HUES6 (cell line): ENCODE measurements around the gene TMEM273.

Source experiments
- H3K27ac ChIP-seq: 2 replicates; pipeline ENCODE4 v1.7.0; 2013; ENCODE audit warnings: low read depth, mild to moderate bottlenecking, low read length, inconsistent platforms
- H3K27me3 ChIP-seq: 2 replicates; pipeline ENCODE4 v1.6.1; 2013; ENCODE audit warnings: low read length; ENCODE audit not compliant: control insufficient read depth, insufficient read depth
- H3K36me3 ChIP-seq: 2 replicates; pipeline ENCODE4 v1.6.1; 2013; ENCODE audit warnings: low read length; ENCODE audit not compliant: control insufficient read depth, insufficient read depth
- H3K4me1 ChIP-seq: 2 replicates; pipeline ENCODE4 v1.6.1; 2013; ENCODE audit warnings: low read length; ENCODE audit not compliant: control insufficient read depth, insufficient read depth
- H3K4me3 ChIP-seq: 2 replicates; pipeline ENCODE4 v1.5.1; 2013; ENCODE audit warnings: low read depth, low read length
- H3K9ac ChIP-seq: one replicate; pipeline ENCODE4 v1.6.1; 2013; ENCODE audit warnings: mild to moderate bottlenecking, low read length
- H3K9me3 ChIP-seq: 2 replicates; pipeline ENCODE4 v1.6.1; 2013; ENCODE audit warnings: low read depth, low read length; ENCODE audit not compliant: control insufficient read depth, insufficient read depth

Gene TMEM273

GRCh38 chr10:49139846-49140195 lies 48.4 kb downstream of the TMEM273 start:
- H3K4me1 ChIP-seq: peaks cover 20% of the 10 kb centered on the region; the same call in 1 of the 2 replicates
- H3K36me3 ChIP-seq: no peaks in the 10 kb centered on the region
- H3K9me3 ChIP-seq: peaks cover 5% of the 10 kb centered on the region; the same call in 1 of the 2 replicates
- H3K27ac ChIP-seq: no peak overlapping the region
- no peaks in the 10 kb centered on the region for H3K27me3 ChIP-seq
- H3K4me3 ChIP-seq: no peak overlapping the region
- no peak overlapping the region for H3K9ac ChIP-seq

DNA sequence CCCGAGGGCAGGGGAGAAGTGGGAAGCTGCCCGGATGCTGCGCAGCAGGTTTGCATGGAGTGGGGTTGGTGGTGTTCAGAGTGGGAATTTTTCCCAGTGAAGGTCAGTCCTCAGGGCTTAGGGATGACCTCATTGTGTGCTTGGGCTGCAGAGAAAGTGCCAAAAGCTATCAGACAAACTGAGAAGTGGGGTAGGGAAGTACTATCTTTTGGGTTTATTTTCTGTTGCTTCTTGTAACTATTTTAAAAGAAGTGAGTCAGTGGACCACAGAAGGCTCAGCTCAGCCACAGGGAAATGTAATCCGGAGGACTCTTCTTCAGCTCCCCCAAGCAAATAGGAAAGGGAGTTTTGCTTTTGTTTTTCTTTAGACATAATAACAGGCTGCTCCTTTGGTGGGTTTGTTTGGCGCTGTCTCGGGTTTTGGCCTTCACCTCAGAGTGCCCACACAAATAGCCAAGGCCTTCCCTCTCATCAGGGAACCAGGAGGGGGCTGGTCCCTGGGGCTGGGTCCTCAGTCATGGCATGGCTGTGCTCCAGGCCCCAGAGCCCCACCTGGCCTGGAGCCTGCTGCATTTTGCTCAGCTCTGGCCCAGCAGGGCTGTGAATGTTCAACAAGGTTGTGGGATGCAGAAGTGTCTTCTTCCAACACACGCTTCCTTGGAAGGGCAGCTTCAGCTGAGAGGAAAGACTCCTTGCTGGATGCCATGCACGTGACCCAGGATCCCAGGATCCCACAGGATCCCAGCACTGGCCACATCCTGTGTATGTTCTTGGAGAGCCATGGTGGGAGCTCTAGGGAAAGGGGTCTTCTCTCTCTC lies 49.0 kb downstream of the TMEM273 start:
- H3K4me3 ChIP-seq: no peak overlapping the region
- H3K9ac ChIP-seq: no peak overlapping the region
- no peak overlapping the region for H3K27ac ChIP-seq
- H3K27me3 ChIP-seq: no peaks in the 10 kb centered on the region
- peaks cover 5% of the 10 kb centered on the region; the same call in 1 of the 2 replicates for H3K9me3 ChIP-seq
- H3K4me1 ChIP-seq: peaks cover 19% of the 10 kb centered on the region; the same call in 1 of the 2 replicates
- no peaks in the 10 kb centered on the region for H3K36me3 ChIP-seq

DNA sequence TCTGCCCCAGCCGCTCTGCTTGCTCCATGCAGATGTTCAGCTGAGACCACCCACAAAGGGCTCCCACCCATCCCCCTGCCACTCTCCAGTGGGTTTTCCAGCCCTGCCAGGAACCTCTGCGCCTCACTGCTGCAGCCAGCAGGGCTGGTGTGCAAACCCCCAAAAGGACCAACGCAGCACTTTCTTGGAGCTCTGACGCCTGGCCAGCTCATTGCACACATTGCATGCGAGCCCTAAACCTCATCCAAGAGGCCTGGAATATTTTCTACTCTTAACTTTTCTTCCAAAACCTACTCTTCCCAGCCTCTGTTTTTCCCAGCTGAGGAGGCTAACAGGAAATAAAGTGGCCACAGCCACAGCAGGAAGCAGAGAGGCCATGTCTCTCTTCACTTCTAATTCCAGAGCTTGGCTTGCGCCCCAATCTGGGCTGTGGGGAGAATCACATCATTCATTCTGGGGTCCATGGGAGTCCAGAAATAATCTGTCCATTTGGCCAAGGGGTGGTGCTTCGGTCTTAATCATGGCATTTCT lies 49.8 kb downstream of the TMEM273 start:
- Histone ChIP-seq H3K4me1 (peaks cover 11% of the 10 kb centered on the region; the same call in 1 of the 2 replicates), H3K27me3 (no peaks in the 10 kb centered on the region), H3K9me3 (peaks cover 5% of the 10 kb centered on the region; the same call in 1 of the 2 replicates), H3K9ac (no peak overlapping the region), H3K27ac (no peak overlapping the region), H3K4me3 (no peak overlapping the region), H3K36me3 (no peaks in the 10 kb centered on the region)

GRCh38 chr10:49136525-49136924 lies 51.7 kb downstream of the TMEM273 start:
- Histone ChIP-seq H3K9me3 (peaks cover 5% of the 10 kb centered on the region; the same call in 1 of the 2 replicates), H3K4me3 (no peak overlapping the region), H3K36me3 (no peaks in the 10 kb centered on the region), H3K4me1 (no peaks in the 10 kb centered on the region; the same call in 1 of the 2 replicates), H3K27ac (no peak overlapping the region), H3K27me3 (no peaks in the 10 kb centered on the region), H3K9ac (no peak overlapping the region)

DNA sequence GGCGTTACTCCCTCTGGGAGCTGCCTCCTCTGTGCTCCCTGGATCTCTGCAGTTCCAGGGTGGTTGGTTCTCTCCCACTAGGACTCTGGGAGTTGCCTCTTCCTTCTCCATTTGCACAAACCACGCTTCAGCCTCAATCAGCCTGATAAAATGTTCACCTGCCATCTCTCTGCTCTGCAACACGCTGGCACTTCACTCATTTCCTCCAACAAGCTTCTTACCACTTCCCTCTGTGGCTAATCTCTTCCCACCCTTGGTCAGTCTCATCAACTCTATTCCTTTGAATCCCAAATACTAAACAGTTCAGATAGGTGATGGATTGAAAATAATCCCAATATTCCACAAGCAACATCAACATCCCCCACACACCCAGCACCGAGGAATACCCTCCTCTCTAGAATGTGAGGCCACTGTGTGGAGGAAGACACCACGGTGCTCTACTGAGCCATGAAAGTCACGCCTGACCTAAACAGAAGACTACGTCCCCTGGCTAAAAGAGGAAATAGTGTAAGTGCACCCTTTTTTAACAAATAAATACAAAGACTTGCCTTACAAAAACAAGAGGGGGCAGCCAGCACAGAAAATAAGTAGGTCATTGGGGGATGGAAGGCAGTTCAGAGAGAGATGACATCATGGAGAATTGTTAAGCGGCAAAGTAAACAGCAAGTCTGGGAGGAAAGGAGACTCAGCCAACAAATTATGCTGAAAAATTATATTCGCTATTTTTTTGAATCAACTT lies 52.4 kb downstream of the TMEM273 start:
- Histone ChIP-seq H3K9ac (no peak overlapping the region), H3K27me3 (no peaks in the 10 kb centered on the region), H3K36me3 (no peaks in the 10 kb centered on the region), H3K4me3 (no peak overlapping the region), H3K27ac (no peak overlapping the region), H3K9me3 (peaks cover 5% of the 10 kb centered on the region; the same call in 1 of the 2 replicates), H3K4me1 (no peaks in the 10 kb centered on the region; the same call in 1 of the 2 replicates)

- Histone ChIP-seq H3K9ac (no peak overlapping the region), H3K4me3 (no peak overlapping the region), H3K27ac (no peak overlapping the region), H3K9me3 (peaks cover 5% of the 10 kb centered on the region; the same call in 1 of the 2 replicates), H3K4me1 (no peaks in the 10 kb centered on the region; the same call in 1 of the 2 replicates), H3K36me3 (no peaks in the 10 kb centered on the region), H3K27me3 (no peaks in the 10 kb centered on the region)
Observed at GRCh38 chr10:49134327-49134726, 53.9 kb downstream of the TMEM273 start.

DNA sequence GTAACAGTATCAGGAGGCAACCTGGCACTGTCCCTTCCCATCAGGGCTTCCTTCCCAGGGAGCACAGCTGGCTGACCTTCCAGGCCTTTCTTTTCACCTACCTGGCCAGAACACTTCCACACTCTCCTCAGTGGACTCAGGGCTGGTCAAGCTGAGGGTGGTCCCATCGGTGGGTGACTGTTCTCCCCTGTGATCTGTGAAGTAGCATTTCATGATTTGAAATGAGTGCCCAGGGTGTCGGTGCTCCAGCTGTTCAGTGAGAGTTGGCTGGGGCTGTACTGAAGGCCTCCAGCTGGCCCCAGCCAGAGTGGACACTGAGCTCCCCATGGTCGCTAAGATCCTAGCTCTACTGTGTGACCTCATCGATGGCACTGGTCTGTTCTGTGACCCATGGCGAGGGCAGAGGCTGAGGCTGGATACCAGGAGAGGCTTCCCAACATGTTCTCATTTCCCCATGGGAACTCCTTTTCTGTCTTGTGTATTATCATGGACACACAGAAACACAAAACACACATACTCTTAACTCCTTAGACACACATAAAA lies 54.4 kb downstream of the TMEM273 start, which contains the start of gene FAM170B:
FAM170B (minus strand) TSS at position 316 of the 543 bp plus-strand sequence; CDS start at position 213, 103 bp downstream.
- Histone ChIP-seq H3K9ac (no peak within 1 kb of the TSS), H3K4me1 (no peaks in the 10 kb centered on the region; the same call in 1 of the 2 replicates), H3K9me3 (peaks cover 5% of the 10 kb centered on the region; the same call in 1 of the 2 replicates), H3K36me3 (no peaks in the 10 kb centered on the region), H3K27ac (no peak within 1 kb of the TSS), H3K4me3 (no peak within 1 kb of the TSS), H3K27me3 (no peaks in the 10 kb centered on the region; the same call in 1 of the 2 replicates)

- H3K4me3 ChIP-seq: no peak overlapping the region
- no peaks in the 10 kb centered on the region for H3K36me3 ChIP-seq
- no peaks in the 10 kb centered on the region; the same call in 1 of the 2 replicates for H3K4me1 ChIP-seq
- peaks cover 5% of the 10 kb centered on the region; the same call in 1 of the 2 replicates for H3K9me3 ChIP-seq
- no peaks in the 10 kb centered on the region; the same call in 1 of the 2 replicates for H3K27me3 ChIP-seq
- H3K27ac ChIP-seq: no peak overlapping the region
- no peak overlapping the region for H3K9ac ChIP-seq
Observed at GRCh38 chr10:49132362-49132737, 55.8 kb downstream of the TMEM273 start.

GRCh38 chr10:49131507-49132361 lies 56.5 kb downstream of the TMEM273 start:
- Histone ChIP-seq H3K36me3 (no peaks in the 10 kb centered on the region), H3K27me3 (no peaks in the 10 kb centered on the region; the same call in 1 of the 2 replicates), H3K9me3 (no peaks in the 10 kb centered on the region), H3K9ac (no peak overlapping the region), H3K4me1 (no peaks in the 10 kb centered on the region; the same call in 1 of the 2 replicates), H3K27ac (no peak overlapping the region), H3K4me3 (no peak overlapping the region)

GRCh38 chr10:49129376-49129775 lies 58.8 kb downstream of the TMEM273 start:
- no peak overlapping the region for H3K27ac ChIP-seq
- no peaks in the 10 kb centered on the region for H3K4me1 ChIP-seq
- no peak overlapping the region for H3K4me3 ChIP-seq
- no peaks in the 10 kb centered on the region for H3K36me3 ChIP-seq
- no peaks in the 10 kb centered on the region for H3K9me3 ChIP-seq
- H3K27me3 ChIP-seq: no peaks in the 10 kb centered on the region; the same call in 1 of the 2 replicates
- H3K9ac ChIP-seq: no peak overlapping the region
